ENCODE data around the gene CREBBP. TPM values are rescaled to one million over a fixed set of nuclear protein-coding genes. Genes with fewer than 3 reads are reported as not detected.
A peak's percentile ranks its signal among the peaks of the same experiment; 100 is the strongest.
"Not testable (repeated sequence)": the region's sequence is repeated elsewhere in the genome, so short reads cannot be mapped to it uniquely, and the experiment has no call there.

CREBBP gene
- polyA plus RNA-seq, 1 donor (not counting 4 experiments of a cell fraction or from before 2014, with no cell fraction given), result 5.0 TPM

- H3K36me3 ChIP-seq (ENCODE audit: control insufficient read depth in 2 of 2, extremely low read depth in 1 of 2, insufficient read depth in 2 of 2, low read length in 2 of 2), result peaks cover 0 to 3% of the 10 kb centered on the region in 2 experiments
- FAIRE-seq, result no peak
- dilution Hi-C loops (cut with MboI; ENCODE audit: extremely low pct_ligation_motif_present, low sequenced_read_pairs), result no loop called here
These were observed 163.7 kb downstream of the CREBBP start for GRCh38 chr16:3716831-3717234.

GRCh38 chr16:3715430-3715829, 165.1 kb downstream of the CREBBP start:
- peaks cover 10% of the 10 kb centered on the region for H3K4me1 ChIP-seq (ENCODE audit: control insufficient read depth, extremely low read depth, insufficient read depth, low read length)
- no peaks in the 10 kb centered on the region for H4K20me1 ChIP-seq (ENCODE audit: control insufficient read depth, extremely low read depth, insufficient read depth, low read length)
- H3K27ac ChIP-seq (ENCODE audit: control insufficient read depth, insufficient read depth, low read length), result no peak overlapping the region
- H3K9ac ChIP-seq (ENCODE audit: control insufficient read depth, extremely low read depth, insufficient read depth, low read length), result no peak overlapping the region
- TF ChIP-seq EZH2 (IDR thresholded peaks at IDR 0.05; ENCODE audit: low read length), result no peak
- no peak for TF ChIP-seq CTCF (optimal IDR thresholded peaks at IDR 0.05 in 1 of 3, IDR thresholded peaks at IDR 0.05 in 1 of 3, conservative IDR thresholded peaks at IDR 0.05 in 1 of 3; ENCODE audit: extremely low read depth in 1 of 3, insufficient read depth in 2 of 3, low read length in 3 of 3)
- H3K36me3 ChIP-seq (ENCODE audit: control insufficient read depth in 2 of 2, extremely low read depth in 1 of 2, insufficient read depth in 2 of 2, low read length in 2 of 2), result peaks cover 0 to 3% of the 10 kb centered on the region in 2 experiments
- no peaks in the 10 kb centered on the region for H3K27me3 ChIP-seq (ENCODE audit: control insufficient read depth, extremely low read depth, insufficient read depth, low read length)
- no peaks in the 10 kb centered on the region for H3K9me3 ChIP-seq (ENCODE audit: control insufficient read depth, low read depth, low read length)
- H3K79me2 ChIP-seq (ENCODE audit: control insufficient read depth, insufficient read depth, low read length), result peaks cover 60% of the 10 kb centered on the region
- H3K4me3 ChIP-seq (ENCODE audit: control insufficient read depth in 2 of 3, extremely low read depth in 1 of 3, insufficient read depth in 2 of 3, low read depth in 1 of 3, low read length in 3 of 3), result no peak overlapping the region
- no peak for FAIRE-seq
- dilution Hi-C loops (cut with MboI; ENCODE audit: extremely low pct_ligation_motif_present, low sequenced_read_pairs), result no loop called here
- H3K4me2 ChIP-seq (ENCODE audit: control insufficient read depth, extremely low read depth, insufficient read depth, low read depth, low read length), result no peak overlapping the region
- DNase-seq (ENCODE audit: low read depth, low spot score), result no peak
- H3K9me1 ChIP-seq (ENCODE audit: control insufficient read depth, extremely low read depth, insufficient read depth, low read length), result peaks cover 2% of the 10 kb centered on the region
- no peak overlapping the region for H2AFZ ChIP-seq (ENCODE audit: control insufficient read depth, low read length)

More at GRCh38 chr16:3716831-3717234, 163.7 kb downstream of the CREBBP start:
- H3K9ac ChIP-seq (ENCODE audit: control insufficient read depth, extremely low read depth, insufficient read depth, low read length), result peak overlapping the region; percentile 95
- H3K27ac ChIP-seq (ENCODE audit: control insufficient read depth, insufficient read depth, low read length), result peak overlapping the region; percentile 89
- TF ChIP-seq CTCF (optimal IDR thresholded peaks at IDR 0.05 in 1 of 3, IDR thresholded peaks at IDR 0.05 in 1 of 3, conservative IDR thresholded peaks at IDR 0.05 in 1 of 3; ENCODE audit: extremely low read depth in 1 of 3, insufficient read depth in 2 of 3, low read length in 3 of 3) (no peak), EZH2 (IDR thresholded peaks at IDR 0.05; ENCODE audit: low read length) (no peak)
- peaks cover 10% of the 10 kb centered on the region for H3K4me1 ChIP-seq (ENCODE audit: control insufficient read depth, extremely low read depth, insufficient read depth, low read length)
- peak overlapping the region; percentile 90 for H2AFZ ChIP-seq (ENCODE audit: control insufficient read depth, low read length)
- H3K9me3 ChIP-seq (ENCODE audit: control insufficient read depth, low read depth, low read length), result no peaks in the 10 kb centered on the region
- no peak for DNase-seq (ENCODE audit: low read depth, low spot score)
- peak overlapping the region; percentile 86 to 93 (median 90) for H3K4me3 ChIP-seq (ENCODE audit: control insufficient read depth in 2 of 3, extremely low read depth in 1 of 3, insufficient read depth in 2 of 3, low read depth in 1 of 3, low read length in 3 of 3)
- no peaks in the 10 kb centered on the region for H3K27me3 ChIP-seq (ENCODE audit: control insufficient read depth, extremely low read depth, insufficient read depth, low read length)
- H4K20me1 ChIP-seq (ENCODE audit: control insufficient read depth, extremely low read depth, insufficient read depth, low read length), result no peaks in the 10 kb centered on the region
- peaks cover 47% of the 10 kb centered on the region for H3K79me2 ChIP-seq (ENCODE audit: control insufficient read depth, insufficient read depth, low read length)
- peak overlapping the region; percentile 98 for H3K4me2 ChIP-seq (ENCODE audit: control insufficient read depth, extremely low read depth, insufficient read depth, low read depth, low read length)
- peaks cover 2% of the 10 kb centered on the region for H3K9me1 ChIP-seq (ENCODE audit: control insufficient read depth, extremely low read depth, insufficient read depth, low read length)

- H3K9me3 ChIP-seq (ENCODE audit: control insufficient read depth, low read depth, low read length); H3K4me3 ChIP-seq (ENCODE audit: control insufficient read depth in 2 of 3, extremely low read depth in 1 of 3, insufficient read depth in 2 of 3, low read depth in 1 of 3, low read length in 3 of 3); H3K27ac ChIP-seq (ENCODE audit: control insufficient read depth, insufficient read depth, low read length); H3K4me2 ChIP-seq (ENCODE audit: control insufficient read depth, extremely low read depth, insufficient read depth, low read depth, low read length); dilution Hi-C loops (cut with MboI; ENCODE audit: extremely low pct_ligation_motif_present, low sequenced_read_pairs); H3K27me3 ChIP-seq (ENCODE audit: control insufficient read depth, extremely low read depth, insufficient read depth, low read length); DNase-seq (ENCODE audit: low read depth, low spot score); H3K9ac ChIP-seq (ENCODE audit: control insufficient read depth, extremely low read depth, insufficient read depth, low read length); FAIRE-seq; H2AFZ ChIP-seq (ENCODE audit: control insufficient read depth, low read length); H3K36me3 ChIP-seq (ENCODE audit: control insufficient read depth in 2 of 2, extremely low read depth in 1 of 2, insufficient read depth in 2 of 2, low read length in 2 of 2); H3K4me1 ChIP-seq (ENCODE audit: control insufficient read depth, extremely low read depth, insufficient read depth, low read length); H4K20me1 ChIP-seq (ENCODE audit: control insufficient read depth, extremely low read depth, insufficient read depth, low read length); H3K9me1 ChIP-seq (ENCODE audit: control insufficient read depth, extremely low read depth, insufficient read depth, low read length): not testable (repeated sequence)
- peaks cover 68% of the 10 kb centered on the region for H3K79me2 ChIP-seq (ENCODE audit: control insufficient read depth, insufficient read depth, low read length)
These were observed 166.1 kb downstream of the CREBBP start for GRCh38 chr16:3714378-3714777.
